NCI-H460 (cell line): Measurements from ENCODE around the gene SMURF1. TPM values are rescaled to one million over a fixed set of nuclear protein-coding genes. Genes with fewer than 3 reads are reported as not detected.
"Not testable (repeated sequence)": the region's sequence is repeated elsewhere in the genome, so short reads cannot be mapped to it uniquely, and the experiment has no call there.

Source experiments
- DNase-seq: peaks from one replicate; pipeline ENCODE4 v3.0.0-alpha.2; 2016; ENCODE audit warnings: low read depth; ENCODE audit errors: extremely low read depth
- total RNA-seq: library from RNA; depleted of rRNA; stranded (reverse); fragments of >200 nt; shearing (Covaris generic); gene quantifications from 2 replicates; pipeline ENCODE4 v1.2.3, GENCODE V29; 2014

The SMURF1 gene
- total RNA-seq, 1 experiment from 2014 or later, result 26.4 TPM

DNA sequence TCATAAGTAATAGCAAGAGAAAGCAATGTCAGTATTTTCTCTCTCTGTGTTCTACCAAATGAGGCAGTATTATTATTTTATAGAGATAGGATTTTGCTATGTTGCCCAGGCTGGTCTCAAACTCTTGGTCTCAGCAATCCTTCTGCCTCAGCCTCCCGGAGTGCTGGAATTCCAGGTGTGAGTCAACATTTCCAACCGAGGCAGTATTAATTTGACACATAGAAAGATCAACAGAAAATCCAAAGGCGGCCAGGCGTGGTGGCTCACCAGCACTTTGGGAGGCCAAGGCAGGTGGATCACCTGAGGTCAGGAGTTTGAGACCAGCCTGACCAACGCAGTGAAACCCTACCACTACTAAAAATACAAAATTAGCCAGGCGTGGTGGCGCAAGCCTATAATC is 71.8 kb downstream of the SMURF1 start:
- DNase-seq, result no peak

- DNase-seq, result no peak
These were observed 73.5 kb downstream of the SMURF1 start for GRCh38 chr7:99070361-99070760.

- DNase-seq, result no peak
These were observed 82.7 kb downstream of the SMURF1 start for GRCh38 chr7:99061001-99061776.

GRCh38 chr7:99054781-99055180 is 89.1 kb downstream of the SMURF1 start:
- DNase-seq, result no peak

GRCh38 chr7:99050971-99051370 is 92.9 kb downstream of the SMURF1 start:
- no peak for DNase-seq

DNA sequence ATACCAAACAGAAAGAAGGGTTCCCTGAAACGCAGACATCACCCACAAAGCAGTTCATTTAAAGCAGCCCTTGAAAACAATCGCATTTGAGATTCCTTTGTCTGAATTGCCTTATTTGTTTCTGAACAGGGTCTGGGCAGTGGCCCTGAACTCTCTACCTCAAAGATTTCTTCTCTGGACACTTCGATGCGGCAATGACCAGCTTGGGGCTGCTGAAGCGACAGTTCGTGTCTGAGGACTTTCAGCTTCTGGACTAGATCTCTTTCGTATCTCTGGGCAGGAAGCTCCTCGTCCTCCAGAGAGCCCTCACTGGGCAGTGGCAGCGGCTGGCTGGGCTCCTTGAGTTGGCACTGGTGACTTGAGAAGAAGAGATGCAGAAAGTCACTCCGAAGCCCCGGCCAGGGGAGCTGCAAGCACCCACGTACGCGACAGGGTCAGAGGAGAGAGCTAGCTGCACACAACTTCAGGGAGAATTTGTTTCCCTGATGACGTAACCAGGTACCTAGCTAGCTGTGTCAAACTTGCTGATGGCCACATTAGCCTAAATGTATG is 96.3 kb downstream of the SMURF1 start:
- DNase-seq, result no peak

- DNase-seq, result no peak
These were observed 97.2 kb downstream of the SMURF1 start for GRCh38 chr7:99046722-99047121.

DNA sequence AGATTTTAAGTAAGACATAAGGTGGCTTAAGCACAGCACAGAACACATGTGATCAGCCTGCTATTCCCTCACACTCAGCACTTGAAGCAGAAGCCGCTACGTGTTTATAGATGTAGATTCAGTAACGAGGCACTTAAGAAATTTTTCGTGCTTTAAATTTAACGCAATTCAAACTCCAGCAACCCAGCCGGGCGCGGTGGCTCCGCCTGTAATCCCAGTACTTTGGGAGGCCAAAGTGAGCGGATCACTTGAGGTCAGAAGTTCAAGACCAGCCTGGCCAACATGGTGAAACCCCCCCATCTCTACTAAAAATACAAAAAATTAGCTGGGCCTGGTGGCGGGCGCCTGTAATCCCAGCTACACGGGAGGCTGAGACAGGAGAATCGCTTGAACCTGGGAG is 97.6 kb downstream of the SMURF1 start:
- not testable (repeated sequence) for DNase-seq

DNA sequence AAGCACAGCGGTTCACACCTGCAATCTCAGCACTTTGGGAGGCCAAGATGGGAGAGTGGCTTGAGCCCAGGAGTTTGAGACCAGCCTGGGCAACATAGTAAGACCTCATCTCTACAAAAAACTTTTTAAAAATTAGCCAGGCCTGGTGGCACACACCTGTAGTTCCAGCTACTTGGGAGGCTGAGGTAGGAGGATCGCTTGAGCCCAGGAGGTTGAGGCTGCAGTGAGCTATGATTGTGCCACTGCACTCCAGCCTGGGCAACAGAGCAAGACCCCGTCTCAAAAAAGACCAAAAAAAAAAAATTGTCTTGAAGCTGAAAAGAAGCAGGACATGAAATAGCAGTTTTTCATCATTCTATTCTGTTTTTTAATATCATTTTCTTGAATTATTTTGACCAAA is 99.0 kb downstream of the SMURF1 start:
- DNase-seq, result not testable (repeated sequence)

DNA sequence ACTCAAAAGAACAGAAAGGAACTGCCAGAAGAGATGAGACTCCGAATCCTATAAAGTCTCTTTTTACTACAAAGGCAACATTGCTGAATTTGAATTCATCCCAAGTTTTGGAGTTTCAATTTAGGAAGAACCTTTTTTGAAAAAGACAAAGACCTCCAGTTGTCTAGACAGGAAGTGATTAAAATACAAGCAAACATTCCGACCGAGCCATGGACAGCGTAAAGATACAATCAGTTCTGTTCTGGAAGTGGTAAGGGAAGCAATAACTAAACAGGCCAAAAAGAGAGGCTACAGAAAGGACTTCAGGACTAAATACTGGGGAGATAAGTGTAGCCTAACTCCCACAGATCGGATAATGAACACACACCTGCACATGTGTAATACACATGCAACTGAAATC is 101.0 kb downstream of the SMURF1 start:
- no peak for DNase-seq

GRCh38 chr7:99041526-99041925 is 102.4 kb downstream of the SMURF1 start:
- no peak for DNase-seq

DNA sequence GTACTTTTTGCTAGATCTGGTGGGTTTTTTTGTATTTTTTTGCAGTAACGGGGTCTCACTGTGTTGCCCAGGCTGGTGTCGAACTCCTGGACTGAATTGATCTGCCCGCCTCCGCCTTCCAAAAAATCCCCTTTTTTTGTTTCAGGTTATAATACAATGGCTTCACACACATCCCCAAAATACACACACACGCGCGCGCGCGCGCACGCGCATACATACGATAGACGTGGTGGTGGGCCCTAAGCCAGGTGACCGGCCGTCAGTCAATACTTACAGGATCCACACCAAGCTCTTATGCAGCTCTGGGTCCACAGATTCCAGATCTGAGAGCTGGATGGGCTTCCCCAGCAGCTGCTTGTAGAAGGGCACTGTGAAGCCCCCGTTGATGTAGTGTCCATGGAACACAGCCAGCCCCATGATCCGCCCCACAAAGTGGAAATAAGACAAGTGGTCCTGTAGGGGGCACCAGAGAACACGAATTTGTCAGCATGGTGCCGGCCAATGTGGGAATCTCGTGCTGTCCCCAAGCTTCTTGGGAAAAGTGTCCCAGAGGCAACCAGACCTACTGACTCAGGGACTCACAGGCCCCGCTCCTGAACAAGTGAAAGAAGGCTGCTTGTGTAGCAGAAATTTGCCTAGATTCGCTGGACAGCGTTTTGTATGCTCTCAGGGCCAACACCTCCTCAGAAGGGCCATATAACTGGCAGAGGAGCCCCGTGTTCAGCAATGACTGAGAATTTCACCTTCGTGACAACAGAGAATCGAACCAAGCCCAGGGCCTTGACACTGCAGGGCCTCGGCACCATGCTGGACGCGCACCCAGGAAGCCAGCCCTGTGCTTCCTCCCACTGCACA is 103.6 kb downstream of the SMURF1 start:
- DNase-seq, result peak; percentile 91

DNA sequence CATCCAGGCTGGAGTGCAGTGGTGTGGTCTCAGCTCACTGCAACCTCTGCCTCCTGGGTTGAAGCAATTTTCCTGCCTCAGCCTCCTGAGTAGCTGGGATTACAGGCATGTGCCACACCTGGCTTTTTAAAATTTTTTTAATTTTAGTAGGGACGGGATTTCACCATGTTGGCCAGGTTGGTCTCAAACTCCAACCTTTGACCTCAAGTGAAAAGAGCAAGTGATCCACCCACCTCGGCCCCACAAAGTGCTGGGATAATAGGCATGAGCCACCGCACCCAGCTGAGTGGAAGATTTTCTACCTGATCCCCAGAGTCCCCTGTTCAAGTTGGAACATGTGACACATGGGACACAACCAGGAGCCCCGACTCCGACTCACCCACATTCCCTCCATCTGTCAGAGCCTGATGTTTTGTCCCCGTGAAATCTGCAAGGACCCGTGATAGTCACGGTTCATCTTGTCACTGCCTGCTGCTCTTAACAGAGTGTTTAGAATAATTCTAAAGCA is 104.5 kb downstream of the SMURF1 start:
- no peak for DNase-seq

- DNase-seq, result no peak
These were observed 105.6 kb downstream of the SMURF1 start for GRCh38 chr7:99038086-99038855.

GRCh38 chr7:99037327-99037940 is 106.5 kb downstream of the SMURF1 start:
- DNase-seq, result no peak

- peak; percentile 5 for DNase-seq
These were observed 107.3 kb downstream of the SMURF1 start for GRCh38 chr7:99036546-99037111.

- no peak for DNase-seq
These were observed 108.0 kb downstream of the SMURF1 start for GRCh38 chr7:99035723-99036545.

GRCh38 chr7:99034932-99035722 is 108.8 kb downstream of the SMURF1 start:
- DNase-seq, result no peak
